Esophagus muscularis mucosa (tissue), 3 donors: ENCODE data around the gene MAN1C1.

Source experiments
- CTCF ChIP-seq, 3 experiments: fragments of 200-600 bp in 2 of 3; fragments of 450-650 bp in 1 of 3; sonication (generic) in 2 of 3; IDR thresholded peaks; one replicate each; pipeline ENCODE4 v1.5.1; 2017 to 2019; ENCODE audit warnings: antibody characterized with exemption in 3 of 3, mild to moderate bottlenecking in 2 of 3, moderate library complexity in 1 of 3
- POLR2A ChIP-seq: fragments of 450-650 bp; IDR thresholded peaks from one replicate; pipeline ENCODE4 v1.6.1; 2017; ENCODE audit warnings: antibody characterized with exemption, moderate library complexity, mild to moderate bottlenecking, low read depth

- TF ChIP-seq CTCF (IDR thresholded peaks at IDR 0.05) (no peak), POLR2A (no peak)
Measured at GRCh38 chr1:25765923-25766589, 149.5 kb downstream of the MAN1C1 start.
